Measurements from ENCODE around the gene RAB18. TPM values are rescaled to one million over a fixed set of nuclear protein-coding genes. Genes with fewer than 3 reads are reported as not detected.
"Not testable (repeated sequence)": the region's sequence is repeated elsewhere in the genome, so short reads cannot be mapped to it uniquely, and the experiment has no call there.

RAB18 gene
- polyA plus RNA-seq: 49.3 TPM

DNA sequence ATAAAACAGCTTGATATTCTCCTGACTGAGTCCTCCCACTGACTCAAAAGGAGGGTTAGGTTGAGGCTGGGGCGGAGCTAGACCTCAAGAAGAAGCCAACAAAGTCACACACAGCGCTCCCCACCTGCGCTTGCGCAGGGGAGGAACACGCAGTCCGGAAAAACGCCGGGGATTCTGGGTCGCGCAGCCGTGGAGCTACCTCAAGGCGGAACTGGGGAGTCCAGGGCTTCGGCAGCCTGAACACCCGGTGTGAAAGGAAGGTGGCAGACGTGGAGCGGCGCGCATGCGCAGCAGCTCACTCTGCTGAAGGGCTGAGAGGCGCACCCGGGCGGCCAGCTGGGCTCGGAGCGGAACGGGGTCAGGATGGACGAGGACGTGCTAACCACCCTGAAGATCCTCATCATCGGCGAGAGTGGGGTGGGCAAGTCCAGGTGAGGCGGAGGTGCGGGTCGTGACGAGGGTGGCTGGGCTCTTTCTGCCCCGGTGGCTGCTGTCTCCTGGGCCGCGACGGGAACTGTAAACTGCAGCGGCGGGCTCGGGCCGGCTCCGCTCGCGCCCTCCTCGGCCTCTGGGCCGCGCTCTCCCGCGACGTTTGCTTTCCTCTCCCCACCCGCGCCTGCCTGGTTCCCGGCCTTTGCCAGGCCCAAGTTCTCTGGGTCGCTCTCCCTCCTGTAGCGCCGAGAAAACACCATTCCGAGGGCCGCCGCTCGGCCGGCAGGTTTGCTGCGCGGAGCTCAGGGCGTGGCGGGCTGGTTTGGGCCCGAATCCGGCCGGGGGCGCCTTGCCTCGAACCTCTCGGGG, at the start of gene RAB18:
Gene RAB18, plus strand, starts transcription at position 298 of the 801 bp plus-strand sequence. Its CDS starts 66 bp downstream, at position 364.
- Mint-ChIP-seq H3K36me3 (peaks cover 4% of the 10 kb centered on the region), H3K27ac (peak within 1 kb of the TSS; percentile 93 to 100 (median 100)), H3K27me3 (no peaks in the 10 kb centered on the region), H3K9me3 (no peaks in the 10 kb centered on the region), H3K4me3 (peak within 1 kb of the TSS; percentile 93 to 100 (median 100)), H3K4me1 (peaks cover 27 to 32% (median 29%) of the 10 kb centered on the region in 3 donors)

DNA sequence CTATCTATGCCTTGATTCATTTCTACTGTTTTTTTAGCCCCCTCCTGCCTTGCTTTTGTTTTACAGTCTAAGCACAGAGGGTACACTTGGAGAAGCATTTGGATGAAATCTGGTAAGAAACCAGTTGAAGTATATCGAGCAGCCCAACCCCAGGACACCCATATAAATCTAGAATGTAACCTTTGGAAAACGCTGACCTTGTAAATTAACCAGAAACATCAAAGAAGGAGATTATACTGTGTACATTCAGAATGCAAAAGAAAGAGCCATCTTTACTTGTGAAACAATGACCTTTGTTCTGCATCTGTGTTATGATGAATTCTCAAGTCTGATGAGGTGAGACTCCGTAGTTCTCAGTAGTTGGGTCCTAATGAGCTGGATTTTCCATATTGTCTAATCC, 49.3 kb upstream of the RAB18 start:
- Mint-ChIP-seq H3K4me1 (peaks cover 0 to 3% (median 0%) of the 10 kb centered on the region in 3 donors), H3K36me3 (peaks cover 4% of the 10 kb centered on the region), H3K4me3 (no peak overlapping the region), H3K27ac (no peak overlapping the region), H3K27me3 (peaks cover 5% of the 10 kb centered on the region), H3K9me3 (no peaks in the 10 kb centered on the region)

DNA sequence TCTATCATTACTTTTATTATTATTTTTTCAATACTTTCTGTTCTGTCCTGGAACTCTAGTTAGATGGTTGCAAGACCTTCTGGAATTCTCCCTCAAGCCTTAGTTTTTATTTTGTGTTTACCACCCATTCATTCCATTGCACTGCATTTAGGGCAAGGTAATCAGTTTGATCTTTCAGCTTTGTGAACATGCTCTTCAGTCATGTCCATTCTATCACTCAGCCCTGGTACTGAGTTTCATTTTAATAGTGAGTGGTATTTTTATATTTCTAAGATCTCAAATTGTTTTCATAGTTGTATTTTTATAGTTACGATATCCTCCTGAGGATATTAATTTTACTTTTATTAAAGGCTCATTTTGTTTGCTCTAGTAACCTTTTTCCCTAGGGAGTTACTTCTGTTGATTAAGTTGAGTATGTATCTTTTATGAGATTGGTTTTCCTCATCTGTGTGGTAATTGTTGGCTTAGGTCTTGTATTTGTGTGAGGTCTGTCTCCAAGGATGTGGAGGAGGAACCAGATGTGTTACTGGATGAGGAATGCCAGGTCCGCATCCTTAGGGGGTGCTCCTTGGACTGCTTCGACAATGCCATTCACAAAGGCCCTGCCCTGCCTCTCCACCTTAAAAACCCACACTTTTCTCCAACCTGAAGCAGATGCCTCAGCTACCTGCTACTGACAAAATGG, 46.7 kb upstream of the RAB18 start:
- Mint-ChIP-seq H3K4me3 (no peak overlapping the region), H3K36me3 (peaks cover 4% of the 10 kb centered on the region), H3K27ac (no peak overlapping the region), H3K27me3 (peaks cover 9% of the 10 kb centered on the region), H3K4me1 (peaks cover 0 to 3% (median 0%) of the 10 kb centered on the region in 3 donors), H3K9me3 (no peaks in the 10 kb centered on the region)

DNA sequence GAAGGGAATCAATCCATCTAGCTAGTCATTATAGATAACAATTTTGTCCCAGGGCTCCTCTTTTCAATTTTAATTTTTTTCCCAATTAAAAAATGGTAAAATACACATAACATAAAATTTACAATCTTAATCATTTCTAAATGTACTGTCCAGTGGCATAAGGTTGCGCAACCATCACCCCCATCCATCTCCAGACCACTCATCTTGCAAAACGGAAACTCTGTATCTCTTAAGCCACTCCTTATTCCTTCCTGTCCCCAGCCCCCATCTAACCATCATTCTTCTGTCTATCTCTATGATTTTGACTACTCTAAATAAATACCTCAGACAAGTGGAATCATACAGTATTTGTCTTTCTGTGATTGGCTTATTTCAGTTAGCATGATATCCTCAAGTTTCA, 46.1 kb upstream of the RAB18 start:
- no peak overlapping the region for H3K4me3 Mint-ChIP-seq

DNA sequence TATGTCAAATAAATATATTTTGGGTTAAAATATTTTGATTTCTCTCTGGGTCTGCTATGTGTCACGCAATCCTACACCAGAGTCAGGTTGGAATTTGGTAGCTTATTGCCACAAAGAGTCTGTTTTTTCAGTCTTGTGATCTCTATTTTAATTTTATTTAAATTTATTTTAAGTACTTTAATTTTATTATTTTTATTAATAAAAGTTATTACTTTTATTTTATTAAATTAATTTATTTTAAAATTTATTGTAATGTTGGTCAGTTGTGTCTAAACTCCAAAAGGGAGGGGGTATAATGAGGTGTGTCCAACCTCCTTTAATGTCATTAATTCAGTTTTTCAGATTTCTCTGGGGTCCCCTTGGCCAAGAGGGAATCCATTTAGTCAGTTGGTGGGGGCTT, 42.8 kb upstream of the RAB18 start:
- peaks cover 18 to 28% (median 27%) of the 10 kb centered on the region in 3 donors for H3K4me1 Mint-ChIP-seq
- no peak overlapping the region for H3K4me3 Mint-ChIP-seq
- no peaks in the 10 kb centered on the region for H3K9me3 Mint-ChIP-seq
- H3K27me3 Mint-ChIP-seq: peaks cover 6% of the 10 kb centered on the region
- no peak overlapping the region for H3K27ac Mint-ChIP-seq
- peaks cover 4% of the 10 kb centered on the region for H3K36me3 Mint-ChIP-seq

More for the DNA sequence above, 46.1 kb upstream of the RAB18 start:
- peaks cover 9% of the 10 kb centered on the region for H3K27me3 Mint-ChIP-seq
- H3K9me3 Mint-ChIP-seq: no peaks in the 10 kb centered on the region
- H3K27ac Mint-ChIP-seq: no peak overlapping the region
- peaks cover 4% of the 10 kb centered on the region for H3K36me3 Mint-ChIP-seq
- H3K4me1 Mint-ChIP-seq: peaks cover 0 to 3% (median 3%) of the 10 kb centered on the region in 3 donors

DNA sequence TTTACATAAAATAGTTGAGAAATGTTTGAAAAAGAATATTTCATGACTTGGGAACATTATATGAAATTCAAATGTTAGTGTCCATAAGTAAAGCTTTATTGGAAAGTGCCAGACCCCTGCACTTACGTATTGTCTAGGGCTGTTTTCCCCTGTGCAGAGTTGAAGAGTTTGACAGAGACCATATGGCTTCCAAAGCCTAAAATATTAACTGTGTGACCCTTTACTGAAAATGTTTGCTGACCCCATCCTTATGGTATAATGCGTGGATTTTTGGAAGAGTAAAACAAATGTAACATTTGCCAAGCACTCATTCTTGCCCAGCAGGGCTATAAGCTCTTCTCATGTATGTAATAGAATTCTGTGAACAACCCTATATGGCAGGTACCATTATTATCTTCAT, 40.1 kb upstream of the RAB18 start:
- H3K9me3 Mint-ChIP-seq: no peaks in the 10 kb centered on the region
- H3K27me3 Mint-ChIP-seq: peaks cover 4% of the 10 kb centered on the region
- no peak overlapping the region for H3K4me3 Mint-ChIP-seq
- H3K27ac Mint-ChIP-seq: peak overlapping the region in 1 of 3 donors; percentile 45
- peaks cover 15 to 28% (median 27%) of the 10 kb centered on the region in 3 donors for H3K4me1 Mint-ChIP-seq
- H3K36me3 Mint-ChIP-seq: no peaks in the 10 kb centered on the region

DNA sequence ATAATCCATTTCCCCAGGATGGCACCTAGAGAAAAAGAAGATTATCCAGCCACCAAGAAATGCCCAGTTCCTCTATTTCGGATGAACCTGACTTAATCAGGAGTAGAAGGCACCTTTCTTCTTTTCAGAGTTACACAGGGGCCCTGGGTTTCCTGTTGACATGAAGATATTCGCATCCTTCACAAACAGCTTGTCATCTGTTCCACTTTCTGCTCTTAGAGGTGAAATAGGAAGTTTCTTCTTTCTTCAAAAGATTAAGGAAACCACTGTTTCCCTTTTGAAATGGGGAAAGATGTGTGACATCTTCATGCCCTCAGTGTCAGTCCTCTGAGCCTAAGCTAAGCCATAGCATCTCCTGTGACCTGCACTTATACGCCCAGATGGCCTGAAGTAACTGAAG, 39.1 kb upstream of the RAB18 start:
- peak overlapping the region in 2 of 3 donors; percentile 11 to 34 for H3K27ac Mint-ChIP-seq
- peak overlapping the region in 2 of 4 donors; percentile 24 for H3K4me3 Mint-ChIP-seq
- no peaks in the 10 kb centered on the region for H3K36me3 Mint-ChIP-seq
- H3K4me1 Mint-ChIP-seq: peaks cover 15 to 28% (median 27%) of the 10 kb centered on the region in 3 donors
- no peaks in the 10 kb centered on the region for H3K9me3 Mint-ChIP-seq
- H3K27me3 Mint-ChIP-seq: peaks cover 4% of the 10 kb centered on the region

DNA sequence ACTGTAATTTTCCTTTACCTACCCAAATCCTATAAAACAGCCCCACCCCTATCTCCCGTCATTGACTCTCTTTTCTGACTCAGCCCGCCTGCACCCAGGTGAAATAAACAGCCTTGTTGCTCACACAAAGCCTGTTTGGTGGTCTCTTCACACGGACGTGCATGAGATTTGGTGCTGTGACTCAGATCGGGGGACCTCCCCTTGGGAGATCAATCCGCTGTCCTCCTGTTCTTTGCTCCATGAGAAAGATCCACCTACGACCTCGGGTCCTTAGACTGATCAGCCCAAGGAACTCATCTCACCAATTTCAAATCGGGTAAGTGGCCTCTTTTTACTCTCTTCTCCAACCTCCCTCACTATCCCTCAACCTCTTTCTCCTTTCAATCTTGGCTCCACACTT, 38.5 kb upstream of the RAB18 start:
- not testable (repeated sequence) for H3K9me3 Mint-ChIP-seq, H3K4me3 Mint-ChIP-seq, H3K36me3 Mint-ChIP-seq, H3K27me3 Mint-ChIP-seq
- peak overlapping the region in 2 of 3 donors; percentile 11 to 50 for H3K27ac Mint-ChIP-seq
- peaks cover 15 to 28% (median 27%) of the 10 kb centered on the region in 3 donors for H3K4me1 Mint-ChIP-seq

DNA sequence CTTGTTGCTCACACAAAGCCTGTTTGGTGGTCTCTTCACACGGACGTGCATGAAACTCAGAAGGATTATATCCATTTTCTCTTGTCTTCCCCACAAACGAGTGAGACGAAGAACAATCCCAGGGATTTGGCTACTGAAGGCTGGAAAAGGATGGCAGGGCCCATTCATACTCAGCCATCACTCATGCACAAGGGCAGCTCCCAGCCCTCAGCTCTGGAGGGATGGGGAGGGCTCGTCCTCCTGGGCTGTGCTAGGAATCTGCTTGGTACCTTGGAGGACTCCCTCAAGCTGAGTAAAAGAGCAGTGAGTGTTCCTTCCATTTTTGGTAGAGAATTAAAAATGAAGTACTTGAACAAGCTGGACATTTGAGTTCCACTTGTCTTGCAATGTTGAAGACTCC, 33.2 kb upstream of the RAB18 start:
- Mint-ChIP-seq H3K9me3 (no peaks in the 10 kb centered on the region), H3K36me3 (no peaks in the 10 kb centered on the region), H3K4me3 (no peak overlapping the region), H3K27ac (no peak overlapping the region), H3K27me3 (peaks cover 6% of the 10 kb centered on the region), H3K4me1 (peaks cover 0 to 3% (median under 1%) of the 10 kb centered on the region in 3 donors)

DNA sequence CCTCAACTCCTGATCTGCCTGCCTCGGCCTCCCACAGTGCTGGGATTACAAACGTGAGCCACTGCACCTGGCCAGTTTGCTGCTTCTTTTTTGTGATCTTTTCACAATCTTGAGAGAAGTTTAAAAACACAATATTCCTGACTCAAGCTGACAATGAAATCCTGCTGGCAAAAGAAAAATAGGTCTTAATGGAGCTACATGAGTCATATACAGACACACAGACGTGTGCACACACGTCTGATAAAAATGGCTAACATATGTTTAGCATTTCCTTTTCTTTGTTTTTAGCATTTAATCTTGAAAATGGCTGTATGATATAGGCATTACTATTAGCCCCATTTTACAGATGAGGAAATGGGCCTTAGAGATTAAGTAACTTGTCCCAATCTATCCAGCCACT, 29.4 kb upstream of the RAB18 start:
- H3K27me3 Mint-ChIP-seq: peaks cover 8% of the 10 kb centered on the region
- no peak overlapping the region for H3K4me3 Mint-ChIP-seq
- H3K9me3 Mint-ChIP-seq: peaks cover 1 to 6% (median 6%) of the 10 kb centered on the region in 3 donors
- H3K27ac Mint-ChIP-seq: no peak overlapping the region
- no peaks in the 10 kb centered on the region for H3K36me3 Mint-ChIP-seq
- no peaks in the 10 kb centered on the region for H3K4me1 Mint-ChIP-seq

DNA sequence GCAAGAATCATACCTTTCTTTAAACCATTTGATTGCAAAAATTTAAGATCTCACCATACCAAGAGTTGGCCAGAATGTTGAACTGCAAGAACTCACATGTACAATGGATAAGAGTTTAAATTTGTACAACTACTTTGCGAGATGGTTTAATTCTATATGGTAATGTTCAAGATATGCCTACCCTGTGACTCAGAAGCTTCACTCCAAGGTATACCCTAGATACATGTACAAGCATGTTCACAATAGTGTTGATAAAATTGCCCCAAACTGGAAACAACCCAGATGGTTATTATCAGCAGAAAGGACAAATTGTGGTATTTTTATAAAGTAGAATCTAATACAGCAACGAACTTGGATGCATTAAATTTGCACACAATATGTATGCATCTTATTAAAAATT, 25.1 kb upstream of the RAB18 start:
- Mint-ChIP-seq H3K36me3 (no peaks in the 10 kb centered on the region), H3K9me3 (peaks cover 1 to 6% (median 6%) of the 10 kb centered on the region in 3 donors), H3K4me1 (peaks cover 2 to 7% (median 2%) of the 10 kb centered on the region in 3 donors), H3K4me3 (no peak overlapping the region), H3K27ac (no peak overlapping the region), H3K27me3 (peaks cover 13% of the 10 kb centered on the region)

DNA sequence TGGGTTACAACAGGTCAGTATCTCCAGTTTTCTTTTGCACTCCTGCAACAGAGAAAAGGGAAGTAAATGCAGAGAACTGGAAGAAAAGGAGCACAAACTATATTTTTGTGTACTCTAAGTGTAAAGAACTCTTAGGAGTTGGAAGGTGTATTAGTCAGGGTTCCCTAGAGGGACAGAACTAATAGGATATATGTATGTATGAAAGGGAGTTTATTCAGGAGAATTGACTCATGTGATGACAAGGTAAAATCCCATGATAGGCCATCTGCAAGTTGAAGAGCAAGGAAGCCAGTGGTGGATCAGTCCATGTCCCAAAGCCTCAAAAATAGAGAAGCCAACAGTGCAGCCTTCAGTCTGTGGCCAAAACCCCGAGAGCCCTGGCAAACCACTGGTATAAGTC, 22.6 kb upstream of the RAB18 start:
- Mint-ChIP-seq H3K27ac (no peak overlapping the region), H3K4me1 (peaks cover 2 to 7% (median 2%) of the 10 kb centered on the region in 3 donors), H3K9me3 (peaks cover 1 to 6% (median 6%) of the 10 kb centered on the region in 3 donors)

DNA sequence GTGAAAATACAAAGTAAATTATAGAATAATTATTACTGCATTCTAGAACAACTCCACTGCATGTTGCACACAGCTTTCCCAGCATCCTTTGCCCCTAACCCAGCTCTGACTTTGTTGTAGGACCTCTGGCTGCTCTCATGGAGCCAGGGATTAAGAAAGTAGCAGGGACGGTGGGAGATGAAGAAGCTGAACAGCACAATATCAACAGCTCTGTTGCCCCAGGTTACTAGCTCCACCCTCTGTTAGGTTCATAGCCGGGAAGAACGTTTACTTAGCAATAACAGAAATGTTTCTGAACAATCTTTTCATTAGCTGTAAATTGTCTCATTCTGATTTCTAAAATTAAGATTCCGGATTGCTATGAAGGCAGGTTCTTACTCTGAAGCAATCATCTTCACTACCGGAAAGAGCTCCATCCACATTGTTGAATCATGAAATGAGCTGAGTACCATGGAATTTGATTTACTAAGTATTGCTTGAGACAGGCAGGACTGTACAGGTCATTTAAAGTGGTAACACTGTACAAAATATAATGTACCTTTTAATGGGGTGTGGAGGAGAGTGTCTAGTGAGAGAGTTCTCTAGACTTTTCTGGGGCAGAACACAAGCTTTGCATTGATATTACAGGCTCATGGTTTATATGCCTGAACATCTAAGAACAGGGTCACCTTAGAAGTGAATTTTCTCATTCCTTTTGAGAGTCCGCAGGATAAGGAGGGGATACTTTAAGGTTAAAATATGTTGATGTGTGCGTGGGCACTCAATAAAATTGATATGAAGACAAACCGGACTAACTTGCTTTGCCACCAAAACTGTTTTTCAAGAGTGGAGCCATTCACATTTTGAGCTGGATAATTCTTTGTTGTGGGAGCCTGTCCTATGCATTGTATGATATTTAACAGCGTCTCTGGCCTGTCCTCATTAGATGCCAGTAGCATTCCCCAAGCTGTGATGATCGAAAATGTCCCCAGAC, 20.8 kb upstream of the RAB18 start:
- Mint-ChIP-seq H3K27ac (no peak overlapping the region), H3K9me3 (peaks cover 1 to 8% (median 2%) of the 10 kb centered on the region in 3 donors), H3K4me1 (peaks cover 2 to 7% (median 2%) of the 10 kb centered on the region in 3 donors), H3K4me3 (no peak overlapping the region), H3K36me3 (no peaks in the 10 kb centered on the region), H3K27me3 (peaks cover 17% of the 10 kb centered on the region)

More for the DNA sequence above, 22.6 kb upstream of the RAB18 start:
- Mint-ChIP-seq H3K4me3 (no peak overlapping the region), H3K27me3 (peaks cover 14% of the 10 kb centered on the region), H3K36me3 (no peaks in the 10 kb centered on the region)

DNA sequence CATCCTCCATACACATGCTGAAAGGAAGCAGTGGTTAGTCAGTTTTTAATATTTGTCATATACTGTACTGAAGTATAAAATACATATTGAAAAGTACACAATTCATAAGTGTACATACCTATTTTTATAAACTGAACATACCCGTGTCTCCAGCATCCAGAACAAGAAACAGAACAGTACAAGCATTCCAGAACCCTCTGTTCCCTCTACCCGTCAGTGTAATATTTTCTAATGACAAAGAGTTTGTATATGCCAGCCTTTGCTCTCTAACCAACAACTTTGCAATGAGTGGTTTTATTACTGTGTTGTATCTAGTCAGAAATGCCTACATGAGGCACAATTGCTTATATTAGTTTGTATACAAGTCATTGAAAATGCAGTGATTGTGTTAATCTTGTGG, 18.7 kb upstream of the RAB18 start:
- Mint-ChIP-seq H3K27ac (no peak overlapping the region), H3K27me3 (peaks cover 20% of the 10 kb centered on the region), H3K4me1 (peaks cover 2 to 7% (median 2%) of the 10 kb centered on the region in 3 donors), H3K9me3 (peaks cover 0 to 11% (median 3%) of the 10 kb centered on the region in 3 donors), H3K4me3 (no peak overlapping the region), H3K36me3 (no peaks in the 10 kb centered on the region)
